ENCODE measurements around the gene MUC22. TPM values are rescaled to one million over a fixed set of nuclear protein-coding genes. Genes with fewer than 3 reads are reported as not detected.
"Not testable (repeated sequence)": the region's sequence is repeated elsewhere in the genome, so short reads cannot be mapped to it uniquely, and the experiment has no call there.

The MUC22 gene
- total RNA-seq, 1 experiment from 2014 or later, result not detected

GRCh38 chr6:30987304-30987703 lies 23.0 kb upstream of the MUC22 start:
- Histone ChIP-seq H3K27me3 (no peaks in the 10 kb centered on the region), H3K36me3 (no peaks in the 10 kb centered on the region), H3K9me3 (no peaks in the 10 kb centered on the region), H3K4me3 (no peak overlapping the region)
- DNase-seq, result no peak

GRCh38 chr6:30988209-30988825 lies 22.0 kb upstream of the MUC22 start:
- DNase-seq, result no peak
- no peak overlapping the region for H3K4me3 ChIP-seq
- H3K27me3 ChIP-seq, result no peaks in the 10 kb centered on the region
- no peaks in the 10 kb centered on the region for H3K9me3 ChIP-seq
- no peaks in the 10 kb centered on the region for H3K36me3 ChIP-seq

GRCh38 chr6:30990422-30991086 lies 19.7 kb upstream of the MUC22 start:
- H3K9me3 ChIP-seq, result no peaks in the 10 kb centered on the region
- H3K27me3 ChIP-seq, result no peaks in the 10 kb centered on the region
- no peaks in the 10 kb centered on the region for H3K36me3 ChIP-seq
- DNase-seq, result no peak
- no peak overlapping the region for H3K4me3 ChIP-seq

- H3K4me3 ChIP-seq, result no peak overlapping the region
- no peak for DNase-seq
Measured at GRCh38 chr6:30991891-30992290, 18.4 kb upstream of the MUC22 start.

GRCh38 chr6:30997301-30997700 lies 13.0 kb upstream of the MUC22 start:
- no peak for DNase-seq
- no peak overlapping the region for H3K4me3 ChIP-seq
- H3K27me3 ChIP-seq, result no peaks in the 10 kb centered on the region
- no peaks in the 10 kb centered on the region for H3K9me3 ChIP-seq
- no peaks in the 10 kb centered on the region for H3K36me3 ChIP-seq

More at GRCh38 chr6:30991891-30992290, 18.4 kb upstream of the MUC22 start:
- Histone ChIP-seq H3K36me3 (no peaks in the 10 kb centered on the region), H3K9me3 (no peaks in the 10 kb centered on the region), H3K27me3 (no peaks in the 10 kb centered on the region)

- no peak for DNase-seq
- H3K36me3 ChIP-seq, result no peaks in the 10 kb centered on the region
- H3K4me3 ChIP-seq, result no peak overlapping the region
- no peaks in the 10 kb centered on the region for H3K9me3 ChIP-seq
- H3K27me3 ChIP-seq, result no peaks in the 10 kb centered on the region
Measured at GRCh38 chr6:30998785-30999184, 11.5 kb upstream of the MUC22 start.

GRCh38 chr6:31000067-31000860 lies 10.0 kb upstream of the MUC22 start:
- DNase-seq, H3K9me3 ChIP-seq, H3K4me3 ChIP-seq, H3K27me3 ChIP-seq, H3K36me3 ChIP-seq: not testable (repeated sequence)

- no peak for DNase-seq
- H3K4me3 ChIP-seq, result no peak overlapping the region
- no peaks in the 10 kb centered on the region for H3K36me3 ChIP-seq
- no peaks in the 10 kb centered on the region for H3K9me3 ChIP-seq
- H3K27me3 ChIP-seq, result no peaks in the 10 kb centered on the region
Measured at GRCh38 chr6:31001281-31001888, 8.9 kb upstream of the MUC22 start.

- no peak overlapping the region for H3K4me3 ChIP-seq
Measured at GRCh38 chr6:31002471-31002870, 7.8 kb upstream of the MUC22 start.

GRCh38 chr6:31004794-31005193 lies 5.5 kb upstream of the MUC22 start:
- no peaks in the 10 kb centered on the region for H3K9me3 ChIP-seq
- no peak for DNase-seq

More at GRCh38 chr6:31002471-31002870, 7.8 kb upstream of the MUC22 start:
- H3K27me3 ChIP-seq, result no peaks in the 10 kb centered on the region
- no peak for DNase-seq
- H3K36me3 ChIP-seq, result no peaks in the 10 kb centered on the region
- no peaks in the 10 kb centered on the region for H3K9me3 ChIP-seq

GRCh38 chr6:31005249-31006020 lies 4.8 kb upstream of the MUC22 start:
- Histone ChIP-seq H3K27me3 (no peaks in the 10 kb centered on the region), H3K36me3 (no peaks in the 10 kb centered on the region), H3K9me3 (no peaks in the 10 kb centered on the region), H3K4me3 (no peak overlapping the region)
- no peak for DNase-seq

More at GRCh38 chr6:31004794-31005193, 5.5 kb upstream of the MUC22 start:
- Histone ChIP-seq H3K36me3 (no peaks in the 10 kb centered on the region), H3K4me3 (no peak overlapping the region), H3K27me3 (no peaks in the 10 kb centered on the region)

GRCh38 chr6:31007694-31008093 lies 2.6 kb upstream of the MUC22 start:
- no peak overlapping the region for H3K4me3 ChIP-seq
- H3K27me3 ChIP-seq, result no peaks in the 10 kb centered on the region
- no peaks in the 10 kb centered on the region for H3K36me3 ChIP-seq
- no peaks in the 10 kb centered on the region for H3K9me3 ChIP-seq
- peak; percentile 32 for DNase-seq

GRCh38 chr6:31008165-31008564 lies 2.1 kb upstream of the MUC22 start:
- Histone ChIP-seq H3K27me3 (no peaks in the 10 kb centered on the region), H3K4me3 (no peak overlapping the region), H3K36me3 (no peaks in the 10 kb centered on the region), H3K9me3 (no peaks in the 10 kb centered on the region)
- no peak for DNase-seq

- Histone ChIP-seq H3K27me3 (no peaks in the 10 kb centered on the region), H3K36me3 (no peaks in the 10 kb centered on the region), H3K4me3 (no peak overlapping the region), H3K9me3 (no peaks in the 10 kb centered on the region)
- DNase-seq, result no peak
Measured at GRCh38 chr6:31009731-31010130, 543 bp upstream of the MUC22 start.

GRCh38 chr6:31011153-31011552 lies 879 bp downstream of the MUC22 start:
- H3K9me3 ChIP-seq, result no peaks in the 10 kb centered on the region
- H3K27me3 ChIP-seq, result no peaks in the 10 kb centered on the region
- H3K4me3 ChIP-seq, result no peak overlapping the region
- DNase-seq, result no peak
- H3K36me3 ChIP-seq, result no peaks in the 10 kb centered on the region

GRCh38 chr6:31016659-31017299 lies 6.5 kb downstream of the MUC22 start:
- Histone ChIP-seq H3K9me3 (no peaks in the 10 kb centered on the region), H3K36me3 (no peaks in the 10 kb centered on the region), H3K4me3 (no peak overlapping the region), H3K27me3 (no peaks in the 10 kb centered on the region)
- DNase-seq, result no peak
